Measurements from ENCODE around the gene COL17A1.

DNA sequence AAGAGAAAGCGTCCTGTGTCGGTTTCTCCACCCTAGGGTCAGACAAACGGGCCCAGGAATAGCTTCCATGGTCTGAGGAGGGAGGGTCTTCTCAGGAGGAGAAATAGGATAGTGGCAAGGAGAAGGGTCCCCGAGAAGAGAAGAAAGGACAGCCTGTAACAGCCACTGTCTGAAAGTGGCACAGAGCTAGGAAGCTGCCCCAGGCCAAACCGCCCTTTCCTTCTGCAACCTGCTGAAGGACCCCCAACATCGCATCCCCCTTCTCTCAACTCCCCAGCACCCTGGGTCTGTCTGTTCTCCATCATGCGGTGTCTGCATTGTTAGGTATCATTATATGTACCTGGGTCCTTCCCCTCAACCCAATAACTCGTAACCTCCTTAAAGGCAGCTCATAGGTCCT is 47.1 kb downstream of the COL17A1 start:
- TF ChIP-seq EZH2 (IDR thresholded peaks at IDR 0.05; ENCODE audit: borderline replicate concordance, low read depth, low read length, severe bottlenecking), result no peak
- TF ChIP-seq CTCF (IDR thresholded peaks at IDR 0.05; ENCODE audit: borderline replicate concordance, extremely low read depth, low read length, poor library complexity, severe bottlenecking), result no peak

All from DND-41 (cell line).